Right atrium auricular region (tissue), 2 donors: ENCODE measurements around the gene TMEM158. TPM values are rescaled to one million over a fixed set of nuclear protein-coding genes. Genes with fewer than 3 reads are reported as not detected.

Experiments used
- DNase-seq: peaks from one replicate; pipeline ENCODE4 v3.0.0-alpha.2; 2019; ENCODE audit warnings: low spot score
- H3K27ac ChIP-seq, 2 donors: fragments of 200-600 bp; sonication (generic); 1 replicate in 1 of 2; 2 replicates in 1 of 2; pipeline ENCODE4 v1.5.1; 2016 to 2019
- H3K27me3 ChIP-seq, 2 donors: fragments of 200-600 bp; sonication (generic); one replicate each; pipeline versions ENCODE4 v1.5.1 to v1.6.0; 2017 to 2019
- H3K36me3 ChIP-seq: fragments of 200-600 bp; sonication (generic); one replicate; pipeline ENCODE4 v1.5.1; 2016
- H3K4me1 ChIP-seq, 2 donors: fragments of 200-600 bp; sonication (generic); one replicate each; pipeline versions ENCODE4 v1.5.1 to v1.6.0; 2017 to 2019
- H3K4me3 ChIP-seq, 2 donors: fragments of 200-600 bp; sonication (generic); 1 replicate in 1 of 2; 2 replicates in 1 of 2; pipeline ENCODE4 v1.5.1; 2017 to 2019; ENCODE audit warnings: mild to moderate bottlenecking in 1 of 2, moderate library complexity in 1 of 2
- H3K9me3 ChIP-seq, 2 donors: fragments of 200-600 bp; sonication (generic); one replicate each; pipeline ENCODE4 v1.5.1; 2019
- total RNA-seq, 2 donors: library from RNA; depleted of rRNA; stranded (reverse); fragments of >200 nt; gene quantifications; one replicate each; pipeline ENCODE4 v1.1.0, GENCODE V29; 2016
- TF ChIP-seq, protein P1 (sequence below), 2 donors: fragments of 200-600 bp; sonication (generic); IDR thresholded peaks; one replicate each; pipeline ENCODE4 v1.5.1; 2019; ENCODE audit warnings: antibody characterized with exemption in 2 of 2

Gene TMEM158
- total RNA-seq, 2 donors from 2014 or later: not detected

DNA sequence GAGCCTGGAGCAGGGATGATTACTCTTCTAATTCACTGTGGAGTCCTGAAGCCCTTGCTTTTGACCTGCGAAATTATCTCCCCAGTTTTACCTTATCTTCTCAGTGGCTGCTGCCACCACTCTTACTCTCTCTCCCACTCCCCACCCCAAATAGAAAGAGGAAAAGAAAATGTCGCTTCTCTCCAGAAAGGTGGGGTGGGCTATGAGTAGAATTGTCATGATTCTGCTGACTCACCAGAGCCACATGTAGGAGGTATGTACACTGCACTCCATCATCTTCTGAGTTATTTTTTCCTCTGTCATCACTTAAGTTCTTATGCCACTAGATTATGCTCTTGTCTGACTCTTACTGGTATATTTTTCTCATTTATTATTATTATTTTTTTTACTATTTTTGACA lies 43.9 kb upstream of the TMEM158 start:
- Histone ChIP-seq H3K27ac (no peak overlapping the region), H3K9me3 (no peaks in the 10 kb centered on the region), H3K4me1 (no peaks in the 10 kb centered on the region), H3K27me3 (no peaks in the 10 kb centered on the region), H3K4me3 (no peak overlapping the region), H3K36me3 (no peaks in the 10 kb centered on the region)
- no peak for DNase-seq
- TF ChIP-seq, protein P1, sequence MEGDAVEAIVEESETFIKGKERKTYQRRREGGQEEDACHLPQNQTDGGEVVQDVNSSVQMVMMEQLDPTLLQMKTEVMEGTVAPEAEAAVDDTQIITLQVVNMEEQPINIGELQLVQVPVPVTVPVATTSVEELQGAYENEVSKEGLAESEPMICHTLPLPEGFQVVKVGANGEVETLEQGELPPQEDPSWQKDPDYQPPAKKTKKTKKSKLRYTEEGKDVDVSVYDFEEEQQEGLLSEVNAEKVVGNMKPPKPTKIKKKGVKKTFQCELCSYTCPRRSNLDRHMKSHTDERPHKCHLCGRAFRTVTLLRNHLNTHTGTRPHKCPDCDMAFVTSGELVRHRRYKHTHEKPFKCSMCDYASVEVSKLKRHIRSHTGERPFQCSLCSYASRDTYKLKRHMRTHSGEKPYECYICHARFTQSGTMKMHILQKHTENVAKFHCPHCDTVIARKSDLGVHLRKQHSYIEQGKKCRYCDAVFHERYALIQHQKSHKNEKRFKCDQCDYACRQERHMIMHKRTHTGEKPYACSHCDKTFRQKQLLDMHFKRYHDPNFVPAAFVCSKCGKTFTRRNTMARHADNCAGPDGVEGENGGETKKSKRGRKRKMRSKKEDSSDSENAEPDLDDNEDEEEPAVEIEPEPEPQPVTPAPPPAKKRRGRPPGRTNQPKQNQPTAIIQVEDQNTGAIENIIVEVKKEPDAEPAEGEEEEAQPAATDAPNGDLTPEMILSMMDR (IDR thresholded peaks at IDR 0.05): no peak

DNA sequence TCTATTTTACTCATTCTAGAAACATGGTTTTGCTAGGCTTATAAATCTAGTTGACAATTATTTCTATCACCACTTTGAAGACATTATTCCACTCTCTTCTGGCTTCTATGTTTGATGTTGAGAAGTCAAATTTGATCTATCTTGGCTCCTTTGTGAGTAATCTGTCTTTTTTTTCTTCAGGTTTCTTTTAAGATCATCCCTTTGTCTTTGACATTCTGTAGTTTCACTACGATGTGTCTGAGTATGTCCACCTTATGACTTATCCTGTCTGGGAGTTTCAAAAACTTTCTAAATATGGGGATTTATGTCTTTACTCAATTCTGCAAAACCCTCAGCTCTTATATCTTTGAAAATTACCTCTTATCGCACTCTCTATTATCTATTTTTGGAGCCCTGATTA lies 41.0 kb upstream of the TMEM158 start:
- Histone ChIP-seq H3K9me3 (no peaks in the 10 kb centered on the region), H3K27me3 (no peaks in the 10 kb centered on the region), H3K36me3 (no peaks in the 10 kb centered on the region), H3K4me3 (no peak overlapping the region), H3K4me1 (no peaks in the 10 kb centered on the region), H3K27ac (no peak overlapping the region)
- no peak for DNase-seq
- TF ChIP-seq, protein P1 (IDR thresholded peaks at IDR 0.05): no peak

DNA sequence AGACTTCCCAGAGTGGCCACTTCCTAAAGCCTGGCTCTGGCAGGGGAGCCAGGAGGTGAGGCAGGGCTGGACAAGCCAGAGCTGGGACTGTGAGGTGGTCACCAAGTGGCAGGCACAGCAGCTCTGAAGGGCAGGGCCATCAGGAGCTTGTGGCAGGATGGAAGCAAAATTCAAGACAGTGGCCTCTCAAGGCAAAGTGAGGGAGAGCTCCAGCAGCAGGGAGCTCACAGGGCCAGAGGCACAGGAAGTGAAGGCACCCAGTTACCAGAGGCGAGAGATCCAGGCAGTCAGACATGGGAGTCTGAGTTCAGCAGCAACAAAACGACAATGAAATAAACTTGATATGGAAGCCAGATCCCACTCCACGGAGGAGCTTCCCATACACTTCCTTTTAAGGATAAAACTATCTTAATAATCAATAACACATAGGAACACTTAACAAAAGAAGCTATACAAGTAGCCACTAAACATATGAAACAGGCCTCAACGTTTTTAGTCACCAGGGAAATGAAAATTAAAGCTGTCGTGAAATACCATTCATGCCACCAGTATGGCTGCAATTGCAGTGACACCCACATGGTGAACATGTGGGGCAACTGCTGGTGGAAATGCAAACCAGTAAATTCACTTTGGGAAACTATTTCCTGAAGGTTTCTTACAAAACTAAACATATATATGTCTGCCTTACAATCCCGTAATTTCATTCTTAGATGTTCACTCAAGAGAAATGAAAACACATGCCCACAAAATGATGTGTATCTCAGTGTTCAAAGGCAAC lies 35.4 kb upstream of the TMEM158 start:
- no peak for DNase-seq
- Histone ChIP-seq H3K9me3 (no peaks in the 10 kb centered on the region), H3K4me1 (no peaks in the 10 kb centered on the region), H3K4me3 (no peak overlapping the region), H3K27me3 (no peaks in the 10 kb centered on the region), H3K36me3 (no peaks in the 10 kb centered on the region), H3K27ac (no peak overlapping the region)
- TF ChIP-seq, protein P1 (IDR thresholded peaks at IDR 0.05): no peak

DNA sequence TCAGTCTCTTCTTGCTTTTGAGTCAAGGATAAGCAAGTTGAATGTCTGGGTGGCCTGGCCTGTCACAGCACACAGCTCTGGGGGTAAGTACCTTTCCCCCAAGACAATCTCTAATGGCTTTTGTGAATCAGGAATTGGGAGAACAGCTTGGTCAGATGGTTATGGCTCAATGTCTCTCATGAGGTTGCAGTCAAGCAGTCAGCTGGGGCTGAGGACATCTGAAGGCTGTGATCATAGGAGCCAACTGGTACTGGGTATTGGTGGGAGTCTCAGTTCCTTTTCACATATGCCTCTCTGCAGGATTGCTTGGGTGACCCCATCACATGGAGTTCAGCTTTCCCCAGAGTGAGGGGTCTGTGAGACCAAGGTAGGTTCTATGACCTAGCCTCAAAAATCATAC lies 33.0 kb upstream of the TMEM158 start:
- Histone ChIP-seq H3K27ac (no peak overlapping the region), H3K4me1 (no peaks in the 10 kb centered on the region), H3K9me3 (no peaks in the 10 kb centered on the region), H3K4me3 (no peak overlapping the region), H3K27me3 (no peaks in the 10 kb centered on the region), H3K36me3 (no peaks in the 10 kb centered on the region)
- no peak for DNase-seq
- TF ChIP-seq, protein P1 (IDR thresholded peaks at IDR 0.05): no peak

DNA sequence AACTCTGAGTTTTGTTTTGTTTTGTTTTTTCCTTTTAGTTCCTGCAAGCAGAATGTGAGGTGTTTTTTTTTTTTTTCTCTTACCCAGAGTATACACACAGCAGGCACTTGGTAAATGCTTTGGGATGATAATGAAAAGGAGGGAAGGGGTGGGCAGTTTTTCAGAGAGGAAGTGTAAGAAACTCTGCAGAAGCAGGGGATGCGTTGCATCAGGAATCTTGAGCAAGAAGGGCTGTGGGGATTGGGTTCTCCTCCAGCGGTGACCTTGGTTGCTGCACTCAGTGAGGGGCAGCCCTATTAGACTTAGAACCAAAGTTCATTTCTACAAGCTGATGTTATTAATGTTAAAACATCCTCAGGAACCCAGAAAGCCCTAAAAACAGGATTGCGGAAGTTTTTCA lies 32.2 kb upstream of the TMEM158 start:
- Histone ChIP-seq H3K27me3 (no peaks in the 10 kb centered on the region), H3K36me3 (no peaks in the 10 kb centered on the region), H3K27ac (no peak overlapping the region), H3K9me3 (no peaks in the 10 kb centered on the region), H3K4me1 (no peaks in the 10 kb centered on the region), H3K4me3 (no peak overlapping the region)
- TF ChIP-seq, protein P1 (IDR thresholded peaks at IDR 0.05): no peak
- DNase-seq: no peak

DNA sequence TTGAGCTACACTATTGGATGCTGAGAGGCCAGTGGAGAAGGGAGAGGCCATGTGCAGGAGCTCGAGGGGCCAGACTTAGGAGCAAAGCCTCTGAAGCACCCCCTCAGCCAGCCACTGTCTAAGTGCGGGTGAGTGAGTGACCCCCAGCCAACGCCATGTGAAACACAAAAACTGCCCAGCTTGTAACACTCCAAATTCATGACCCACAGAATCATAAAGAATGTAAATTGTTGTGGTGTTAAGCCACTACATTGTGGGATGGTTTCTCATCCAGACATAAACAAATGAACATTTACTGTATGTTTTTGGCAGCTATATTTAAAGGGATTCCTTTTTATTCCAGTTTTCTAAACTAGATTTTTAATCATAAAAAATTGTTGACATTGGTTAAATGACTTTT lies 27.2 kb upstream of the TMEM158 start:
- H3K4me1 ChIP-seq: no peaks in the 10 kb centered on the region
- no peaks in the 10 kb centered on the region for H3K9me3 ChIP-seq
- H3K36me3 ChIP-seq: no peaks in the 10 kb centered on the region
- H3K4me3 ChIP-seq: no peak overlapping the region
- no peak for DNase-seq
- TF ChIP-seq, protein P1 (IDR thresholded peaks at IDR 0.05): no peak
- H3K27ac ChIP-seq: no peak overlapping the region
- H3K27me3 ChIP-seq: no peaks in the 10 kb centered on the region
